Activated naive CD8-positive, alpha-beta T cell treated with anti-CD3 and anti-CD28 coated beads, Interleukin-2, amount 50 U/mL, for 24 hours (primary cell): ENCODE measurements around the gene ENAM.
"Not testable (repeated sequence)": the region's sequence is repeated elsewhere in the genome, so short reads cannot be mapped to it uniquely, and the experiment has no call there.

ENCODE experiments used
- ATAC-seq: fragments of 150-1000 bp; cut with Tn5 transposase; one replicate; pipeline ENCODE4 v1.10.0; 2021
- DNase-seq: peaks from one replicate; pipeline ENCODE4 v3.0.0; 2021
- H3K27ac Mint-ChIP-seq: one replicate; pipeline ENCODE4 v1.8.0; 2021; ENCODE audit warnings: mild to moderate bottlenecking, mixed read lengths
- H3K27me3 Mint-ChIP-seq: one replicate; pipeline ENCODE4 v1.8.0; 2021; ENCODE audit warnings: mixed read lengths
- H3K36me3 Mint-ChIP-seq: one replicate; pipeline ENCODE4 v1.8.0; 2021; ENCODE audit warnings: low read depth, mixed read lengths
- H3K4me1 Mint-ChIP-seq: one replicate; pipeline ENCODE4 v1.8.0; 2021; ENCODE audit warnings: mixed read lengths
- H3K4me3 Mint-ChIP-seq: one replicate; pipeline ENCODE4 v1.8.0; 2021; ENCODE audit warnings: mild to moderate bottlenecking, moderate library complexity, mixed read lengths
- H3K9me3 Mint-ChIP-seq: one replicate; pipeline ENCODE4 v1.8.0; 2021; ENCODE audit warnings: mixed read lengths

Gene ENAM

DNA sequence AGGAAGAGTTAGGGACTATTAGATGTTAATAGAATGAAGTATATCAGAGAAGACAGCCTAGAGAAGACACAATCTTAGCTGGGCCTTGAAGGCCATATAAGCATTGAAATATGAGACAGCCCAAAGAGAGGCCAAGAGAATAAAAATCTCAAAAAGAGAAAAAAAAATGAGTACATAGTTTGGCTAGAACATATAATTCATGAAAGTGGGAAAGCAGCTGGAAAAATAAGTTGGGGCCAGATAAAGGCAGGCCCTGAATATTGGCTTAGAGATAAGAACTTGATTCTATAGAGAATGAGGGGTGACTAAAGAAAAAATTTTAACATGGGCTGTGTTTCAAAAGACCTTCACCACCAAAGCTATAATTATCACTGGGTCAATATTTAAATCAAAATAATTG is 52.4 kb downstream of the ENAM start:
- Mint-ChIP-seq H3K27me3 (no peaks in the 10 kb centered on the region), H3K9me3 (no peaks in the 10 kb centered on the region), H3K36me3 (no peaks in the 10 kb centered on the region), H3K27ac (no peak overlapping the region), H3K4me1 (peaks cover 14% of the 10 kb centered on the region), H3K4me3 (no peak overlapping the region)
- no peak for ATAC-seq
- no peak for DNase-seq

DNA sequence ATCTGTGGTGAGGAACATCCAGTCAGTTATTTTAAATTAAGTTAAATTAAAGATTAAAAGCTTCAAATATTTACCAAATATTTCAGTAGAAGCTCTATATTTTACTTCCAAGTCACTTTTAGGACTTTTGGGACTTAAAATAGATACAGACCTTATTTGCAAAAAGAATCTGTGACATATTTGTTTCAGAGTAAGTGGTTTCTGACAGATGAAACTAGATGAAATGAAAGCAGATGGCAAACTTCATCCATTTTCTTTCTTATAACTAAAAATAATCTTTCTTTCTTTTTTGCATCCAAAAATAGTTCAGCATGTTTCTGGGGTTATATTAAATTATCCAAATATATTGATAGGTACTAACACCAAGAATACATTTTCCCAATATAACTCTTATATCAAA is 53.2 kb downstream of the ENAM start:
- H3K27ac Mint-ChIP-seq = no peak overlapping the region
- no peaks in the 10 kb centered on the region for H3K9me3 Mint-ChIP-seq
- ATAC-seq (no peak), DNase-seq (no peak)
- no peaks in the 10 kb centered on the region for H3K27me3 Mint-ChIP-seq
- H3K4me3 Mint-ChIP-seq = no peak overlapping the region
- peaks cover 14% of the 10 kb centered on the region for H3K4me1 Mint-ChIP-seq
- H3K36me3 Mint-ChIP-seq = no peaks in the 10 kb centered on the region

DNA sequence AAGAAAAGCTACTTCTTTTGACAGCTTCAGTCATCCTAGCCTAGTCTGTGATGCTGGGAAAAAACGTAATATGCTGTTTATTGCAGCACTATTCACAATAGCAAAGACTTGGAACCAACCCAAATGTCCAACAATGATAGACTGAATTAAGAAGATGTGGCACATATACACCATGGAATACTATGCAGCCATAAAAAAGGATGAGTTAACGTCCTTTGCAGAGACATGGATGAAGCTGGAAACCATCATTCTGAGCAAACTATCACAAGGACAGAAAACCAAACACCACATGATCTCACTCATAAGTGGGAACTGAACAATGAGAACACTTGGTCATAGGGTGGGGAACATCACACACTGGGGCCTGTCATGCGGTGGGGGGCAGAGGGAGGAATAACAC is 53.6 kb downstream of the ENAM start:
- ATAC-seq, H3K4me3 Mint-ChIP-seq, H3K9me3 Mint-ChIP-seq, H3K27ac Mint-ChIP-seq, DNase-seq, H3K27me3 Mint-ChIP-seq, H3K36me3 Mint-ChIP-seq: not testable (repeated sequence)
- peaks cover 10% of the 10 kb centered on the region for H3K4me1 Mint-ChIP-seq

GRCh38 chr4:70687392-70687791 is 58.8 kb downstream of the ENAM start:
- DNase-seq = peak; percentile 34
- Mint-ChIP-seq H3K36me3 (peaks cover 34% of the 10 kb centered on the region), H3K27me3 (no peaks in the 10 kb centered on the region), H3K27ac (peak overlapping the region; percentile 99), H3K4me3 (peak overlapping the region; percentile 100), H3K9me3 (no peaks in the 10 kb centered on the region), H3K4me1 (peaks cover 42% of the 10 kb centered on the region)
- ATAC-seq = no peak

DNA sequence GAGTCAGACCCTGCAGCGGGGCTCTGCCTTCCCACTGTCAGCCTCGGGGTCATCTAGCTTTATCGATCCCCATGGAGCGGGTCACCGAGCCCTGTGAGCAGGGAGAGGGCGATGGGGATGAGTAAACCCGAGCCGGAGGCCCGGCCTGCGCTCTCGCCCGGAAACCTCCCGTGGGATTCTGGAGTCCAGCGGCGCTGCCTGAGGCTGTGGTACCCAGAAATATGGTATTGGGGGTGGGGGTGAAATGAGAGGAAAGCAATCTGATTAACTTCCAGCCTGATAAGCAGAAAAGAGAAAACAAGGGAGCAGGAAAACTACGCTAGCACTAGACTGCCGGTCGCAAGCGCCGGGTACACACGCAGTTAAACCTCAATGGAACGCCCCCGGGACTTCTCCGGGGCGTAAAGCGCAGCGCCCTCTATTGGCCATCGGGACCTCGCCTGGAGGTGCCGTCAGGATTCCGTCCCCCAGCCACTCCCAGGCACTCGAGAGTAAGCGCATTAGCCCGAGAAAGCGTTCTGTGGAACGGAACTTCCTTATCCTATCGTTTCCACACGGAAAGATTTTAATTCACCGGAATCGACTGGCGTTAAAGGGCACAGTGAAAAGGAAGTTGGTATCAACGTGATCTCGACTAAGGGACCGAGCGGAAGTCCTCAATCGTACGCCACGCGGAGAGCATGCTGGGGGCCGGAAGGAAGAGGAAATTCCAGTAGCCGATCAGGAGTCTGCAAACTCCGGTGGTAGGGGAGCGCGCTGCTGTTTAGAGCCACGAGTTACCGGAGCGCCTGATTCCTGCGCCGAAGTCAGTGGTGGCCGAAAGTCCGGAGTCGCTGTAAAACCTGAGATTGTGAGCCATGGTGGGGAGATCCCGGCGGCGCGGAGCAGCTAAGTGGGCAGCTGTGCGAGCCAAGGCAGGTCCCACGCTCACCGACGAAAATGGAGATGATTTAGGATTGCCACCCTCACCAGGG is 59.6 kb downstream of the ENAM start, which contains the start of gene UTP3:
UTP3 (plus strand) TSS at position 712 of the 974 bp plus-strand sequence; CDS start at position 858, 146 bp downstream.
- H3K27me3 Mint-ChIP-seq = no peaks in the 10 kb centered on the region
- peak within 1 kb of the TSS; percentile 100 for H3K4me3 Mint-ChIP-seq
- H3K27ac Mint-ChIP-seq = peak within 1 kb of the TSS; percentile 99
- peaks cover 34% of the 10 kb centered on the region for H3K36me3 Mint-ChIP-seq
- no peaks in the 10 kb centered on the region for H3K9me3 Mint-ChIP-seq
- peak; percentile 96 for ATAC-seq
- DNase-seq = peak; percentile 95
- peaks cover 42% of the 10 kb centered on the region for H3K4me1 Mint-ChIP-seq

GRCh38 chr4:70688795-70689231 is 60.3 kb downstream of the ENAM start:
- H3K27me3 Mint-ChIP-seq = no peaks in the 10 kb centered on the region
- peak; percentile 5 for ATAC-seq
- peak overlapping the region; percentile 100 for H3K4me3 Mint-ChIP-seq
- no peaks in the 10 kb centered on the region for H3K9me3 Mint-ChIP-seq
- peaks cover 34% of the 10 kb centered on the region for H3K36me3 Mint-ChIP-seq
- peak overlapping the region; percentile 99 for H3K27ac Mint-ChIP-seq
- DNase-seq = no peak
- peaks cover 42% of the 10 kb centered on the region for H3K4me1 Mint-ChIP-seq

DNA sequence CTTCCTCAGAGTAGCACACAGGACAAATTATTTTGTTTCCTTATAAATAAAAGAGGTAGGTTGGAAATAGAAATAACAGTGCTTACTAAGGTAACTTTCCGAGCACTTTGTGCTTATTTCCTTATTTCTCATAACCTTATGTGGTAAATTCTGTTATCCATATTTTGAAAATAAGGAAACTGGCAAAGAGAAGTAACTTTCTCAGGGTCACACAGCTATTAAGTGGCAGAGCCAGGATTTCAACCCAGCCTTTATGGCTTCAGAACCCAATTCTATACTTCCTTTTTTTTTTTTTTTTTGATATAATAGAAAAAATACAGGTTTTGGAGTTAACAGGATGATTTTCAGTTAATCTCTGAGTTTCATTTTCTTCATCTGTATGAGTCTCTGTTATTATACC is 63.1 kb downstream of the ENAM start:
- no peaks in the 10 kb centered on the region for H3K27me3 Mint-ChIP-seq
- DNase-seq = no peak
- peak overlapping the region; percentile 100 for H3K4me3 Mint-ChIP-seq
- H3K4me1 Mint-ChIP-seq = peaks cover 42% of the 10 kb centered on the region
- no peaks in the 10 kb centered on the region for H3K9me3 Mint-ChIP-seq
- peak overlapping the region; percentile 46 for H3K27ac Mint-ChIP-seq
- no peak for ATAC-seq
- H3K36me3 Mint-ChIP-seq = peaks cover 35% of the 10 kb centered on the region

- H3K4me3 Mint-ChIP-seq, H3K27ac Mint-ChIP-seq, ATAC-seq, DNase-seq, H3K9me3 Mint-ChIP-seq, H3K27me3 Mint-ChIP-seq: not testable (repeated sequence)
- H3K4me1 Mint-ChIP-seq = peaks cover 21% of the 10 kb centered on the region
- peaks cover 22% of the 10 kb centered on the region for H3K36me3 Mint-ChIP-seq
These were observed 66.1 kb downstream of the ENAM start for GRCh38 chr4:70694633-70695032.
